IMR-90 (cell line): ENCODE results near the gene F10. TPM values are rescaled to one million over a fixed set of nuclear protein-coding genes. Genes with fewer than 3 reads are reported as not detected.

Experiments used
- ATAC-seq: fragments of 200-7000 bp; cut with Tn5 transposase; 2 replicates; pipeline ENCODE4 v1.9.1; 2020; ENCODE audit warnings: low read depth, mild to moderate bottlenecking, moderate library complexity
- BruUV-seq: library from RNA; stranded (reverse); fragments of 400-500 nt; replicated peaks from 2 replicates; lab custom pipeline; 2021; lab: Mats Ljungman, UMichigan
- CTCF ChIA-PET: fragments of 300-600 bp; formaldehyde crosslinking; extraction: SDS; loops from one replicate; lab custom pipeline; 2021; ENCODE audit warnings: antibody characterized with exemption; lab: Yijun Ruan, JAX
- POLR2A ChIA-PET: fragments of 300-600 bp; sonication (Branson Sonifier 250); formaldehyde crosslinking; loops from one replicate; lab custom pipeline; 2022; ENCODE audit warnings: antibody characterized with exemption; ENCODE audit not compliant: unreplicated experiment; lab: Charles Lee
- DNase-seq: peaks from one replicate; pipeline ENCODE4 v3.0.0; 2013
- H2AFZ ChIP-seq: replicated peaks from 2 replicates; pipeline ENCODE3; 2013; ENCODE audit warnings: low read length, mild to moderate bottlenecking; ENCODE audit not compliant: poor library complexity
- H2AK5ac ChIP-seq: 2 replicates; pipeline ENCODE4 v1.6.1; 2013; ENCODE audit warnings: low read depth, low read length, inconsistent platforms
- H2AK9ac ChIP-seq: replicated peaks from 2 replicates; pipeline ENCODE3; 2013; ENCODE audit warnings: mild to moderate bottlenecking, low read depth, low read length, moderate library complexity; ENCODE audit not compliant: poor library complexity
- H2BK120ac ChIP-seq: 2 replicates; pipeline ENCODE4 v1.6.1; 2013; ENCODE audit warnings: low read depth, low read length, inconsistent platforms
- H2BK15ac ChIP-seq: 3 replicates; pipeline ENCODE4 v1.6.1; 2013; ENCODE audit warnings: low read depth, low read length, inconsistent platforms
- H2BK20ac ChIP-seq: 2 replicates; pipeline ENCODE4 v1.6.1; 2013; ENCODE audit warnings: low read depth, mild to moderate bottlenecking, inconsistent platforms, low read length, moderate library complexity
- H2BK5ac ChIP-seq: 2 replicates; pipeline ENCODE4 v1.6.1; 2013; ENCODE audit warnings: mild to moderate bottlenecking, low read depth, low read length, inconsistent platforms; ENCODE audit not compliant: poor library complexity, severe bottlenecking
- H3K14ac ChIP-seq: replicated peaks from 2 replicates; pipeline ENCODE4 v1.6.1; 2013; ENCODE audit warnings: low read depth, low read length, inconsistent platforms
- H3K18ac ChIP-seq: 2 replicates; pipeline ENCODE4 v1.6.1; 2013; ENCODE audit warnings: low read depth, low read length, control low read depth
- H3K23ac ChIP-seq: 2 replicates; pipeline ENCODE4 v1.6.1; 2013; ENCODE audit warnings: low read depth, low read length, inconsistent platforms
- H3K27ac ChIP-seq: 2 replicates; pipeline ENCODE4 v1.5.1; 2013; ENCODE audit warnings: mild to moderate bottlenecking, control low read depth, low read length; ENCODE audit not compliant: insufficient read depth
- H3K27me3 ChIP-seq: 2 replicates; pipeline ENCODE4 v1.6.1; 2013; ENCODE audit warnings: low read length; ENCODE audit not compliant: control insufficient read depth, insufficient read depth
- H3K36me3 ChIP-seq: 2 replicates; pipeline ENCODE4 v1.6.1; 2013; ENCODE audit warnings: low read length, mixed read lengths; ENCODE audit not compliant: control insufficient read depth, insufficient read depth
- H3K4ac ChIP-seq: 2 replicates; pipeline ENCODE4 v1.6.1; 2013; ENCODE audit warnings: low read depth, low read length, inconsistent platforms
- H3K4me1 ChIP-seq: 2 replicates; pipeline ENCODE4 v1.6.1; 2013; ENCODE audit warnings: low read length, mixed read lengths; ENCODE audit not compliant: control insufficient read depth, insufficient read depth
- H3K4me2 ChIP-seq: 2 replicates; pipeline ENCODE4 v1.6.1; 2013; ENCODE audit warnings: low read depth, mild to moderate bottlenecking, control low read depth, low read length, moderate library complexity
- H3K4me3 ChIP-seq: 2 replicates; pipeline ENCODE4 v1.5.1; 2013; ENCODE audit warnings: low read depth, mild to moderate bottlenecking, control low read depth, low read length, moderate library complexity; ENCODE audit not compliant: insufficient read depth
- H3K56ac ChIP-seq: 2 replicates; pipeline ENCODE4 v1.6.1; 2013; ENCODE audit warnings: low read length, inconsistent platforms; ENCODE audit not compliant: insufficient read depth; ENCODE audit errors: extremely low read depth
- H3K79me1 ChIP-seq, 2 experiments: 2 replicates each; pipeline ENCODE4 v1.6.1; 2013; ENCODE audit warnings: low read length in 2 of 2, inconsistent platforms in 1 of 2, low read depth in 1 of 2
- H3K9ac ChIP-seq: 2 replicates; pipeline ENCODE4 v1.6.1; 2013; ENCODE audit warnings: low read depth, low read length, control low read depth
- H3K9me1 ChIP-seq: 2 replicates; pipeline ENCODE4 v1.6.1; 2013; ENCODE audit warnings: low read length, inconsistent platforms; ENCODE audit not compliant: insufficient read depth
- H3K9me3 ChIP-seq: 2 replicates; pipeline ENCODE4 v1.6.1; 2013; ENCODE audit warnings: low read length; ENCODE audit not compliant: control insufficient read depth, insufficient read depth
- H4K20me1 ChIP-seq: 2 replicates; pipeline ENCODE4 v1.6.1; 2013; ENCODE audit warnings: low read length, inconsistent platforms; ENCODE audit not compliant: insufficient read depth
- H4K5ac ChIP-seq: 2 replicates; pipeline ENCODE4 v1.6.1; 2013; ENCODE audit warnings: mild to moderate bottlenecking, low read depth, low read length, control low read depth
- H4K8ac ChIP-seq, 2 experiments: 2 replicates each; pipeline ENCODE4 v1.6.1; 2013; ENCODE audit warnings: low read depth in 2 of 2, low read length in 2 of 2, control low read depth in 1 of 2, inconsistent platforms in 1 of 2
- H4K91ac ChIP-seq: 2 replicates; pipeline ENCODE4 v1.6.1; 2013; ENCODE audit warnings: low read depth, low read length, inconsistent platforms; ENCODE audit not compliant: insufficient read depth
- CEBPB ChIP-seq: IDR thresholded peaks from 2 replicates; pipeline ENCODE4 v1.6.1; 2012; ENCODE audit warnings: low read depth, low read length, improper control_type of control experiment
- CHD1 ChIP-seq: IDR thresholded peaks from 2 replicates; pipeline ENCODE4 v1.6.1; 2012; ENCODE audit warnings: low read depth, low read length, improper control_type of control experiment
- CTCF ChIP-seq: conservative IDR thresholded peaks from 2 replicates; pipeline ENCODE4 v1.5.1; 2012; ENCODE audit warnings: mild to moderate bottlenecking, low read depth, low read length, improper control_type of control experiment
- ELK1 ChIP-seq: fragments of 150-350 bp; IDR thresholded peaks from 2 replicates; pipeline ENCODE4 v1.6.1; 2016; ENCODE audit warnings: low read depth, mild to moderate bottlenecking, low read length, moderate library complexity, borderline replicate concordance
- FOS ChIP-seq: fragments of 150-350 bp; IDR thresholded peaks from 2 replicates; pipeline ENCODE4 v1.6.1; 2016; ENCODE audit warnings: low read depth, low read length
- MAFK ChIP-seq: IDR thresholded peaks from 2 replicates; pipeline ENCODE4 v1.6.1; 2012; ENCODE audit warnings: low read depth, low read length, improper control_type of control experiment
- MAZ ChIP-seq: IDR thresholded peaks from 2 replicates; pipeline ENCODE4 v1.6.1; 2012; ENCODE audit warnings: low read depth, mild to moderate bottlenecking, low read length, improper control_type of control experiment, moderate library complexity, borderline replicate concordance
- MXI1 ChIP-seq: IDR thresholded peaks from 2 replicates; pipeline ENCODE4 v1.6.1; 2012; ENCODE audit warnings: low read depth, mild to moderate bottlenecking, low read length, moderate library complexity, borderline replicate concordance
- NFE2L2 ChIP-seq: fragments of 150-350 bp; IDR thresholded peaks from 2 replicates; pipeline ENCODE4 v1.6.1; 2016; ENCODE audit warnings: low read depth, mild to moderate bottlenecking, low read length
- POLR2A ChIP-seq: IDR thresholded peaks from 2 replicates; pipeline ENCODE4 v1.6.1; 2012; ENCODE audit warnings: mild to moderate bottlenecking, low read depth, low read length
- RAD21 ChIP-seq: IDR thresholded peaks from 2 replicates; pipeline ENCODE4 v1.6.1; 2012; ENCODE audit warnings: low read length, improper control_type of control experiment
- RCOR1 ChIP-seq: IDR thresholded peaks from 2 replicates; pipeline ENCODE4 v1.6.1; 2012; ENCODE audit warnings: mild to moderate bottlenecking, low read length, improper control_type of control experiment; ENCODE audit not compliant: insufficient replicate concordance
- SMC3 ChIP-seq: fragments of 150-350 bp; IDR thresholded peaks from 2 replicates; pipeline ENCODE4 v1.6.1; 2016; ENCODE audit warnings: low read depth, mild to moderate bottlenecking, antibody characterized with exemption, low read length, moderate library complexity
- USF2 ChIP-seq: fragments of 150-350 bp; IDR thresholded peaks from 2 replicates; pipeline ENCODE4 v1.6.1; 2017; ENCODE audit warnings: mild to moderate bottlenecking, antibody characterized with exemption, low read length, low read depth
- WGBS, 2 experiments: methylation state at CpG; one replicate each; pipeline versions ENCODE4 v1.1.5 to v1.1.7; 2013; ENCODE audit warnings: missing lambda C conversion rate in 2 of 2; ENCODE audit not compliant: insufficient read length in 1 of 2; ENCODE audit errors: extremely low coverage in 2 of 2; 5-methylcytosine and 5-hydroxymethylcytosine counted together
- dilution Hi-C: fragments of 300-500 bp; cut with HindIII; formaldehyde crosslinking; loops from one replicate; pipeline ENCODE4 v1.14.3; 2018; ENCODE audit warnings: low sequenced_read_pairs; ENCODE audit not compliant: unreplicated experiment
- in situ Hi-C: fragments of 300-500 bp; cut with MboI; formaldehyde crosslinking; loops from 3 replicates; pipeline ENCODE4 v1.14.3; 2019; ENCODE audit warnings: low sequenced_read_pairs, inconsistent platforms, mixed read lengths
- intact Hi-C: fragments of 100-400 bp; cut with micrococcal nuclease; formaldehyde crosslinking; loops from 2 replicates; pipeline ENCODE4 v1.10.0; 2022
- polyA plus RNA-seq, 3 experiments: library from polyadenylated mRNA; depleted of rRNA; stranded (reverse); fragments of >200 nt; gene quantifications; 2 replicates each; pipeline ENCODE4 v1.2.3, GENCODE V29; 2012; ENCODE audit warnings: low replicate concordance in 1 of 3
- total RNA-seq: library from RNA; depleted of rRNA; stranded (reverse); fragments of >200 nt; gene quantifications from 2 replicates; pipeline ENCODE4 v1.2.3, GENCODE V29; 2012

F10 gene
- total and polyA plus RNA-seq, 2 of the 4 experiments (the other 2 are of a cell fraction): 9.1 to 19.5 TPM

DNA sequence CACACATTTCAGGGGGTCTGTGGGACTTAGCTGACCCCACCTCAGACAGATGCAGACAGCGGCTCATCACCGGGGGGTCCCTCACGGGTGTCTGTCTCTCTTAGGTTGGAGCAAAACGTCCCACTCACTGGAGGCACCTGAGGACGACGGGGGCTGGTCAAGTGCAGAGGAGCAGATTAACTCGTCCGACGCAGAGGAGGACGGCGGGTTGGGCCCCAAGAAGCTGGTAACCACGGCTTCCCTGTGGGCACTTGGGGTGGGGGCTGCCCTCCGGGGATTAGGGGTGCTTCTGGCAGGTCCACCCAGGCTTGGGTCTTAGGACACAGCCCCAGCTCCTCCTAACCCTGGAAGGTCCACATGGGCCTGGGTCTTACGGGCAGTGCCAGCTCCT, 28.2 kb upstream of the F10 start:
- no peaks in the 10 kb centered on the region for H4K20me1 ChIP-seq
- no peak overlapping the region for H3K9ac ChIP-seq
- no peaks in the 10 kb centered on the region for H3K79me1 ChIP-seq
- H3K9me1 ChIP-seq: no peaks in the 10 kb centered on the region
- H2BK15ac ChIP-seq: no peak overlapping the region
- H3K4me3 ChIP-seq: no peak overlapping the region
- H2BK5ac ChIP-seq: no peak overlapping the region
- H4K8ac ChIP-seq: no peak overlapping the region
- intact Hi-C loops (no loop called here), in situ Hi-C loops (no loop called here), dilution Hi-C loops (no loop called here)
- POLR2A ChIA-PET: no interaction called here
- DNase-seq (no peak), ATAC-seq (no peak)
- no peaks in the 10 kb centered on the region for H3K9me3 ChIP-seq
- H2BK20ac ChIP-seq: no peak overlapping the region
- H3K4ac ChIP-seq: no peak overlapping the region
- H3K23ac ChIP-seq: no peak overlapping the region
- H2AK9ac ChIP-seq: no peak overlapping the region
- H2AK5ac ChIP-seq: no peak overlapping the region
- WGBS, 2 experiments: 67% methylated on average over 4 of the region's 14 CpGs; no CpG with 5 or more reads in 1 of the 2 experiments
- H4K91ac ChIP-seq: no peak overlapping the region
- H3K27ac ChIP-seq: no peak overlapping the region
- H4K5ac ChIP-seq: no peak overlapping the region
- no peak for TF ChIP-seq POLR2A
- TF ChIP-seq CTCF: no peak
- TF ChIP-seq FOS: no peak
- TF ChIP-seq CHD1: no peak
- TF ChIP-seq MXI1: no peak
- TF ChIP-seq RAD21: no peak
- TF ChIP-seq MAZ: no peak
- TF ChIP-seq CEBPB: no peak
- no peak for TF ChIP-seq SMC3
- no peak for TF ChIP-seq MAFK
- TF ChIP-seq NFE2L2: no peak
- TF ChIP-seq USF2: no peak
- TF ChIP-seq ELK1: no peak
- no peak for TF ChIP-seq RCOR1
- H2AFZ ChIP-seq: no peak overlapping the region
- H3K4me1 ChIP-seq: 0 out of 2 replicates have a peak, but pooled peaks cover 4% of the 10 kb centered on the region
- H3K27me3 ChIP-seq: peaks cover 44% of the 10 kb centered on the region
- CTCF ChIA-PET: no interaction called here
- H3K4me2 ChIP-seq: no peak overlapping the region
- no peak overlapping the region for H2BK120ac ChIP-seq
- H3K56ac ChIP-seq: no peak overlapping the region
- no peak overlapping the region for H3K18ac ChIP-seq
- BruUV-seq: no TSS peak
- no peaks in the 10 kb centered on the region for H3K36me3 ChIP-seq
- H3K14ac ChIP-seq: no peak overlapping the region
